GM12878 (cell line): ENCODE measurements around the gene TGFBR1.

Experiments used
- CREB1 ChIP-seq: IDR thresholded peaks from 2 replicates; pipeline ENCODE4 v1.6.1; 2012; ENCODE audit warnings: low read depth, mild to moderate bottlenecking, inconsistent platforms
- CTCF ChIP-seq, 3 experiments: IDR thresholded peaks in 2 of 3; conservative IDR thresholded peaks in 1 of 3; 2 replicates each; pipeline ENCODE4 v1.5.1; 2011; ENCODE audit warnings: low read depth in 3 of 3, low read length in 3 of 3, mild to moderate bottlenecking in 3 of 3, control low read depth in 2 of 3, moderate library complexity in 2 of 3, inconsistent platforms in 1 of 3, mixed read lengths in 1 of 3; ENCODE audit not compliant: control insufficient read depth in 2 of 3, insufficient read depth in 1 of 3; ENCODE audit errors: extremely low read depth in 1 of 3
- ETV6 ChIP-seq, 2 experiments: fragments of 450-650 bp in 1 of 2; IDR thresholded peaks in 1 of 2; conservative IDR thresholded peaks in 1 of 2; 2 replicates each; pipeline ENCODE4 v1.6.1; 2014; ENCODE audit warnings: antibody characterized with exemption in 1 of 2, borderline replicate concordance in 1 of 2, low read depth in 1 of 2, mild to moderate bottlenecking in 1 of 2, moderate library complexity in 1 of 2
- NFIC ChIP-seq: IDR thresholded peaks from 2 replicates; pipeline ENCODE4 v1.6.1; 2012; ENCODE audit warnings: low read depth, mild to moderate bottlenecking, inconsistent platforms, low read length, moderate library complexity
- POLR2A ChIP-seq: IDR thresholded peaks from 2 replicates; pipeline ENCODE4 v1.6.1; 2011; ENCODE audit warnings: low read depth, mild to moderate bottlenecking, low read length
- TCF12 ChIP-seq: IDR thresholded peaks from 2 replicates; pipeline ENCODE4 v1.6.1; 2011; ENCODE audit warnings: low read depth, mild to moderate bottlenecking, low read length
- ZBTB40 ChIP-seq: fragments of 450-650 bp; IDR thresholded peaks from 2 replicates; pipeline ENCODE4 v1.6.1; 2016; ENCODE audit warnings: mild to moderate bottlenecking, moderate library complexity, borderline replicate concordance

GRCh38 chr9:99182356-99182755 is 77.4 kb downstream of the TGFBR1 start:
- TF ChIP-seq ETV6 (conservative IDR thresholded peaks at IDR 0.05 in 1 of 2, IDR thresholded peaks at IDR 0.05 in 1 of 2; ENCODE audit: borderline replicate concordance in 1 of 2, low read depth in 1 of 2) = no peak
- TF ChIP-seq CTCF (IDR thresholded peaks at IDR 0.05 in 2 of 3, conservative IDR thresholded peaks at IDR 0.05 in 1 of 3; ENCODE audit: control insufficient read depth in 2 of 3, extremely low read depth in 1 of 3, insufficient read depth in 1 of 3, low read depth in 3 of 3, low read length in 3 of 3) = no peak
- TF ChIP-seq POLR2A = no peak
- TF ChIP-seq NFIC = no peak
- no peak for TF ChIP-seq ZBTB40
- no peak for TF ChIP-seq TCF12
- TF ChIP-seq CREB1 = no peak
